GM21367 (cell line): ENCODE results near the gene TECTA.
"Not testable (repeated sequence)": the region's sequence is repeated elsewhere in the genome, so short reads cannot be mapped to it uniquely, and the experiment has no call there.

Experiments
- ATAC-seq: cut with Tn5 transposase; IDR thresholded peaks from one replicate; pipeline ENCODE4 v1.9.1; 2021; ENCODE audit not compliant: unreplicated experiment

The TECTA gene

DNA sequence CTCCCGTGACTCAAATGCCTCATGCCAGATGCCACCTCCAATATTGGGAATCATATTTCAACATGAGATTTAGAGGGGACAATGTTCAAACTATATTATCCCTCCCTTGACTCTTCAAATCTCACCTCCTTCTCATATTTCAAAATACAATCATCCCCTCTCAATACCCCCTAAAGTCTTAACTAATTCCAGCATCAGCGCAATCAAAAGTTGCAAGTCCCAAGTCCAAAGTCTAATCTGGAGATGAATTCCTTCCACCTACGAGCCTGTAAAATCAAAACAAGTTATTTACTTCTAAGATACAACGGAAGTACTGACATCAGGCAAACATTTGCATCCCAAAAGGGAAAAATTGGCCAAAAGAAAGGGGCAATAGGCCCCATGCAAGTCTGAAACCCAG is 124.3 kb downstream of the TECTA start:
- ATAC-seq = no peak

DNA sequence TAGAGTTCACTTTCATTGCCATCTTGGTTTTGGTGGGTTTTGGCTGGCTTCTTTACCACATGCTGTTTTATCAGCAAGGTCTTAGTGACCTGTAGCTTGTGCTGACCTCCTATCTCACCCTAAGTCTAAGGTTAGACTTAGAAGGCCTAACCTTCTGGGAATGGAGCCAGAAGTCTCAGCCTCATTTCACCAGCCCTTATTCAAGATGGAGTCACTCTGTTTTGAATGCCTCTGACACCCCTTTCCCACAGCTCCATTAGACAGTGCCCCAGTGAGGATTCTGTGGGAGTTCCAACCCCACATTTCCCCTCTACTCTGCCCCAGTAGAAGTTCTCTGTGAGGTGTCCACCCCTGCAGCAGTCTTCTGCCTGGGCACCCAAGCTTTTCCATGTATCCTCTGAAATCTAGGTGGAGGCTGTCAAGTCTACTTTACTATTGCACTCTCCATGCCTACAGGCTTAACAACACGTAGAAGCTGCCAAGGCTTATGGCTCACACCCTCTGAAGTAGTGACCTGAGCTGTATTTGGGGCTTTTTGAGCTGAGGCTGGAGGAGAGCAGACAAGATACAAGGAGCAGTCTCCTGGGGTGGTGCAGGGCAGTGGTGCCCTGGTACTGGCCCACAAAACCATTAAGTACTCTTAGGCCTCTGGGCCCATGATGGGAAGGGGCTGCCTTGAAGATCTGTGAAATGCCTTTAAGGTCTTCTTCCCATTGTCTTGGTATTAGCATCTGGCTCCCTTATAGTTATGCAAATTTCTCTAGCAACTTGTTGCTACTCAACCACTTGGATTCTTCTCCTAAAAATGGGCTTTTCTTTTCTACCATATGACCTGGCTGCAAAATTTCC is 125.6 kb downstream of the TECTA start:
- ATAC-seq = no peak

DNA sequence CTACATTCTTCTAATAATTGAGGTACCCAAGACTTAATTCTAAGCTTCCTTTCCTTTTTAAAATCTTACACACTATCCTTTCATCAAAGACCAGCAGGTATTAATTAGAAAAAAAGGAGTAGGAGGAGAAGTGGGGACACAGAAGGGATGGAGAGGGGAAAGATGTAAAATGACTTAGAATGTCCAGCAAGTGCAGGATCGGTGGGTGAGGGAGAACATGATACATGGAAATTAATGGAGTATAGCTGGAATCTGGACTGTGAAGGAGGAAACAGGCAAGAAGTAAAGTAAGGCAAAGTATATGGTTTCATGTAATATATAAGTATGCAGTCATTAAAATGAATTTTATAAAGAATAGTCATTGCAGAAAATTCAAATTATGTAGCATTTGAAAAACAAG is 127.8 kb downstream of the TECTA start:
- ATAC-seq = no peak

DNA sequence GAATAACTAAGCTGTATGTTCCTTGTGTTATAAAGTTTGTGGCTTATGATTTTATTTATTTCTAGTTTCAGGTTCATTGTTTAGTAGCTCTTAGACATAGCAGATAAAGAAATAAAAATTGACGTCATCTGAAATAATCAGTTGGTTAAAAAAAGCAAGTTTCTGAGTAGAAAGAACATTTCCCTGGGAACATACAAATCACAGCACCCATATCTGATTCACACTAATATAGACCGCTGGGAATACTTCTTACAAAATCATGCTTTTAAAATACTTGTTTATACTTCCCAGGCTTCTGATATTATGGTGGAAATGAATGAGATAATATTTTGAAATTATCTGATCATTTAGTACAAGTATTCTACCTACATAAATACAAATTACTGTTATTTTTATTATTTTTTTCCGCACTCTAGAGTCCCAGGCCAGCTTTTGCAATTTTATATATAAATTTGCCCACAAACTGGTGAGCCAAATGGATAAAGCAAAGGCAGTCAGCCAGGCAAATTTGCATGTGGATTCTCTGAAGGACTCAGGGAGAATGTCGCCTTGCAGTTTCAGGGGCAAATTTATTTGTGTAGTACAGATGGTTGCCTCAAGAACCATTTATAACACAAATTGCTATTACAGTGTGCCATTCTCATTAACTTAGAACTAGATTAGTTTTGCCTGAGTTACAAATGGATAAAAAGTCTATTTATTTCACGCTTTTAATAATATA is 128.6 kb downstream of the TECTA start:
- ATAC-seq = no peak

DNA sequence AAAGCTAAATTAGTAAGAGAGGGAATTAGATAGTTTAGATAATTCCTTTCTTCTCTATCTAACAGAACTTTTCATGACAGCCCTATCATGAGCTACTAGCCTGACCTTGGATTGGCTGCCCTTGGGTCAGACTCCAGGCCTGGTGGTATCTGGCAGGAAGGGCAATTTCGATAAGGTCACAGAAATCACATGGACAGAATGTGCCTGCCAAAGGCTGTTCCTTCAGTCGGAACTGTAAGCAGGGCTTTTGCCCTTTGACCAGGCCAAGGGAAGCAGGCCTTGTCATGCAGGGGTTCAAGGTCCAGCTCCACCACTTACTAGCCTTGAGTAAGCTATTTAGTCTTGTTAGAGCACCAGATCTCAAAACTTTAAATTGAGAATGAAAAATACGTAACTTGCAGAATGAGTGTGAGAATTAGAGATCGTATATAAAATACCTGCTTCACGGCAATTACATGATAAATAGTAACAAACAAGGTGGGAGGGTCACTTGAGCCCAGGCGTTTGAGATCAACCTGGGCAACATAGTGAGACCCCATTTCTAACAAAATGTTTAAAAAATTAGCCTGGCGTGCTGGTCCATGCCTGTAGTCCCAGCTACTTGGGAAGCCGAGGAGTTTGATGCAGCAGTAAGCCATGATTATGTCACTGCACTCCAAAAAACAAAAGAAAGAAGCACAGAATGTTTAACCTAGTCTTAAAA is 130.7 kb downstream of the TECTA start:
- ATAC-seq = no peak

DNA sequence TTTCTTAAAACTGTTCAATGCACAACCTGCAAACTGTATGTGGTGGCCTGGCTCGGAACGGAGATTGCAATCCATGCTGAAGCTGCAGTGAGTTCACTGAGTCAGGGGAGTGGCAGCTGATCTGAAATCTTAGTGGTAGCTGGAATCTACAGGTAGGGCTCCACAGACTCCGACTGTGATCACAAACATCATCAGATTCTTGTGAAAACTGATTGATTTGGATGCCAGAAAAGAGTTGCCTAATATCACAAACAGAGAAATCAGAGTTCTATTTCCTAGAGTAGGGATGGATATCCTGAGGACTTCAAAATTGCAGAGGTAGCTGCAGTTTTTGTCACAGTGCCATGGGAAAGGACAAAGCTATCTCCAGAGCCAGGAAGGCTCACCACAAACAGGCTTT is 134.0 kb downstream of the TECTA start:
- ATAC-seq = no peak

DNA sequence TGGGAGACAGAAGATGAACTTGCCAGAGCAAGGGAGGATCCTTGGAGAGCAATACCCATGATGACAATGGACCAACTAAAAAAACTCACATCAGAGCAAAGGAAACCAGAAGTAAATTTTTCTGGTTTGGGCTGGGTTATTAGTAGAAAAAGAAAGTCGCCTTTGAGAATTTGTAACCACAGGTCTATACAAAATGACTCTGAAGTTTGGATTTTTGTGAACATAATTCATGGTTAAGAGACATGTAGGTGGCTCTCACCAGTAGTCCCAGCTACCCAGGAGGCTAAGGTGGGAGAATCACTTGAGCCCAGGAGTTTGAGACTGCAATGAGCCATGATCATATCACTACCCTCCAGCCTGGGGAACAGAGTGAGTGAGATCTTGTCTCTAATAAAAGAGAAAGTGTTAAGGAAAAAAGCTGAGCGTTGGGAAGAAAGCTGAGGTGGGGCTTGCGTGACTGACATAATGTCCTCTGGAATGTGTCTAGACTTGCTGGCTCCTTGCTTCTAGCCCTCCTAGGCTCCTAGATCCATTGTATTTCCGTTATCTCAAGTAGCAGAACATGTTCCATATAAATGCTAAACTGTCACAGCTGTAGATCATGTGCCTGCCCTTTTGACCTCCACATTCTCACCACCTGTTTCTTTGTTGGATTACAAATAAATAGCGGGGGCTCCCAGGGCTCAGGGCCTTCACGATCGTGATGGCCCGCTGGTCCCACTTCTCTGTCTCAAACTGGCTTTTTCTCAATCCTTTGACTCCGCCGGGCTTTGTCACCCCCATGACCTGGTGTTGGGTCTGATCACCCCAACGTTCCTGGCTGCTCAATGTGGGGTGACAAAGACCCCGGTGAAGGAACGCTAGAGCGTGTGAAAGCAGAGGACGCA is 135.3 kb downstream of the TECTA start:
- no peak for ATAC-seq

DNA sequence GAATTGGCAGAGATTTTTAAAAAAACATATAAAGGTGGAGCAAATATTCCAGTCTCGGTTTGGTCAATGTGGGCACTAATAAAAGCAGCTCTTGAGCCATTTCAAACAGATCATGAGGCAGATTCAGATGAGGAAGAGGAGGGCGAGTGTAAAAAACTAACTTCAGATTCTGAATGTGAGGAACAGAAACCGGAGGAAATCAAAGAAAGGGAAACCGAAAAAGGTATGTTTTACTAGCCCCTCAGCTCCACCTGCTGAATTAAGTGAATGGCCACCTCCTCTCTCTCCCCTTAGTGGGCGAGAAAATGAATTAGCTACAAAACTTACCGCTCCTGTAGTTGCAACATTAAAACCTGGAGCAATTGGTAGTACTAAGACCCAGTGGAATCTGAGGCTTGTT is 136.2 kb downstream of the TECTA start:
- not testable (repeated sequence) for ATAC-seq

DNA sequence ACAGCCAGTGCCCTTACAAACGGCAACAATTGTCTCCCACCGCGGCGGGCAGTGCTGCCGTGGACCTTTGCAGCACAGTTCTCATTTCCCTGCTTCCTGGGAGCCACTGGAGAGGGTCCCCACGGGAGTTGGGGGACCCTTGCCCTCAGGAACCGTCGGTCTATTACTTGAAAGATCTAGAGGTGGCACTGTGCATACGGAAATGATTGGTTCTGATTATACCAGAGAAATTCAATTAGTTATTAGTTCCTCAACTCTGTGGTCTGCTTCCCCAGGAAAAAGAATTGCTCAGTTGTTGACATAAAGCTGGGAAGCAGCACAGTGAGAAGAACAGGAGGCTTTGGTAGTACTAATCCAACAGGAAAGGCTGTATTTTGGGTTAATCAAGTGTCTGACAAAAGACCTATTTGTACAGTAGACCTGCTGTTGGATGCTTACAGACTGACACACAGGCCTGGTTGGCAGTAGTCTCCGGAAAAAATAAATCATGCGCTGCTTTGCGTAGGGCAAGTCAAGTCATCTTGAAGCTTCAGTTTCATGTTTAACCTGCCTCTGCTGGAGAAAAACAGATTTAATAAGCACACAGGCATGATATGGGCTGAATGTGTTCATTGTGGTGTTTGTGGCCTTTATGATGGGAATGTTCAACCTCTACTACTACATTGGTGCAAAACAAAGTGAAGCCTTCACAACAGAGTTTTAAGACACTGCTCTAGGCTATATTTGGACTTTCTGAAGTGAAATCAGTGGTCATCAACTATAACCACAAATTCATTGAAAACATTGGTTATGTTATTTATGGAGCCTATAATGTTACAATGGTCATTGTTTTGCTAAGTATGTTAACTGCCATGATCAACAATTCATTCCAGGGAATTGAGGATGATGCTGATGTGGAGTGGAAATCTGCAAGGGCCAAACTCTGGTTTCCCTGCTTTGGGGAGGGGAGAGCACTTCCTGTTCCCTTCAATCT is 136.9 kb downstream of the TECTA start:
- ATAC-seq = no peak

DNA sequence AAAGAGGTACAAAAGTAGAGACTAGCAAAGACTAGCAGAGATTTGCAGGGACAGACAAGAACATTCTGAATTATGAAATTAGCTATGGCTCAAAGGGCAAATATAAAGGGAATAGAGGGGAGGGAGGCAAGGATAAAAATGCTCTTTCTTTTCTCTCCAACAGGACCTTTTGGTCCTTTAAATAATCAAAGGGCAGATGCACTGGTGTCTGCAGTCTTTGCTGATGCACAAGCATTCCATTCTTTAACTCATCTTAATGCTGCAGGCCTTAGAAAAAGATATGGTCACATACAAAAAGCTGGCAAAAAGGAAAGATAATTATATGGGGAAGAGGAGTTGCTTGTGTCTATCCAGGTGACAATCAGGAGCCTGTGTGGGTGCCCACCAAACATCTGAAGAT is 137.9 kb downstream of the TECTA start:
- no peak for ATAC-seq

DNA sequence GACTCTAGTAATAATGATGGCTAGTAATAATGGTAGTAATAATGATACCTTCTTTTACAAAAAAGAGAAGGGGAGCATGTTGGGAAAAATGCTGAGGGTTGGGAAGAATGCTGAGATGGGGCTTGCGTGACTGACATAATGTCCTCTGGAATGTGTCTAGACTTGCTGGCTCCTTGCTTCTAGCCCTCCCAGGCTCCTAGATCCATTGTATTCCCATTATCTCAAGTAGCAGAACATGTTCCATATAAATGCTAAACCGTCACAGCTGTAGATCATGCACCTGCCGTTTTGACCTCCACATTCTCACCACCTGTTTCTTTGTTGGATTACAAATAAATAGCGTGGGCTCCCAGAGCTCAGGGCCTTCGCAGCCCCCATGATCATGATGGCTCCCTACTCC is 139.0 kb downstream of the TECTA start:
- ATAC-seq = not testable (repeated sequence)

DNA sequence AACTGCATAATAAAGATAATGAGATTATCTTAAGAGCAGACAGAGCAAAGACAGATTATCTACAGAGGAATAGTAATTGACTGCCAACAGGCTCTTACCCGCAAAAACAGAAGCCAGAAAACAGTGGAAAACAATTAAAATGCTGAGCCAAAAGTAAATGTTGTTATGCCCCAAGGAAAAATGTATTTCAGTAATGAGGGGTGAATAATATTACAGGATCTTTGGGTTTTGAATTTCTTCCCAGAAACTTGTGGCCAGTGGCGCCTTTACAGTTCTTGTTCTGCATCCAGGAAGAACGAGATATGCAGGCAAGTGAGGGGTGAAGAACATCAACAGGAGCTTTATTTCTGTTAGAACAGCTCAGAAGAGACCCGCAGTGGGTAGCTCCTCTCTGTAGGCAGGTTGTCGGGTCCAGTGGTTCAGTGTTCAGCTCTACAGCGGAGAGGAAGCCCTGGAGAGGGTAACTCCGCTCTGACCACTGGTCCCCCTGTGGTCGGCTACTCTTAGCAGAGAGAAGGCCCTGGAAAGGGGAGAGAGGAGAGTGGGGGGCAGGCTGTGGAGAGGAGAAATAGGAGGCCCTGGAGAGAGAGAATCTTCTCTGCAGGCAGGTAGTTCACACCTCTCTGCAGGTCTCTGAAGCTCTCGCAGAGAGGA is 139.7 kb downstream of the TECTA start:
- no peak for ATAC-seq
